HUDEP-2 (cell line): ENCODE measurements around the gene LTB.

Source experiments
- DNase-seq, 76 experiments: peaks; one replicate each; lab custom pipeline; 2025; ENCODE audit not compliant: unreplicated experiment in 76 of 76; lab: John Stamatoyannopoulos, UW

The LTB gene

GRCh38 chr6:31531771-31532643, 50.2 kb downstream of the LTB start:
- DNase-seq = no peak

DNA sequence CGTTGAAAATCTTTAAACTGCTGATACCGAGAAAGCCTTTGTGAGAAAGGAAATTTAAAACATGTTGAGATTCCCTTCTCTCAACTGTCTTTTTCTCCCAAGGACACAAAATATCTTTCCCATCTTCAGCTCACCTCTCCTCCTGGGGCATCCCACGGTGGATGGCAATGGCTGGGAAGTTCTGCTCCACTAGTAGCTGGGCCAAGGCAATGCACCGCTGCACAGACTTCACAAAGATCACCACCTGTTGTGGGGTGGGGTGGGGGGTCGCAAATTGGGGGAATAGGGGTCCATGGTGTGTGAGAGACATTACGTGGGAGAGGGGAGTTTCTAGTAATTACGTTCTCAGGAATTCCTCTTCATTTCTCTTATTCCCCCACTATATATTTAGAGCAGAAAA, 51.1 kb downstream of the LTB start:
- DNase-seq = no peak

GRCh38 chr6:31530659-31531058, 51.6 kb downstream of the LTB start:
- DNase-seq = no peak
